Sciatic nerve (tissue), 2 donors: Measurements from ENCODE around the gene FDX1. TPM values are rescaled to one million over a fixed set of nuclear protein-coding genes. Genes with fewer than 3 reads are reported as not detected.
"Not testable (repeated sequence)": the region's sequence is repeated elsewhere in the genome, so short reads cannot be mapped to it uniquely, and the experiment has no call there.

Experiments
- ATAC-seq: fragments of 200-7000 bp; cut with Tn5 transposase; one replicate; pipeline ENCODE4 v1.9.1; 2020; ENCODE audit warnings: mild to moderate bottlenecking, moderate library complexity
- DNase-seq: peaks from one replicate; pipeline ENCODE4 v3.0.0-alpha.2; 2020; ENCODE audit warnings: low spot score
- intact Hi-C: fragments of 100-400 bp; cut with DNase I; formaldehyde crosslinking; loops from one replicate; pipeline ENCODE4 v1.14.2; 2022
- total RNA-seq: library from RNA; stranded (reverse); fragmentation: NEBNext Ultra II Directional; extraction: Animal tissue kit (Norgen Biotek cat#: 25700); gene quantifications from one replicate; pipeline ENCODE4 v1.2.1, GENCODE V29; 2021
- donor health status: DM: no; HTN: no; CAD: no.
- donor health status: DM: no; HTN: no; CAD: no.

Gene FDX1
- 10.5 TPM for total RNA-seq

- peak; percentile 87 for ATAC-seq
- peak; percentile 86 for DNase-seq
- intact Hi-C loops = loop anchor here (10.0 kb wide), 1 partner anchor 225 kb away; no protein-coding TSS in a partner anchor
Measured at GRCh38 chr11:110429731-110430266, at the start of gene FDX1. FDX1 (plus strand) TSS chr11:110429948; CDS start chr11:110430121, 173 bp downstream.

GRCh38 chr11:110380836-110381622, 48.7 kb upstream of the FDX1 start:
- ATAC-seq (no peak), DNase-seq (no peak)
- intact Hi-C loops = no loop called here

DNA sequence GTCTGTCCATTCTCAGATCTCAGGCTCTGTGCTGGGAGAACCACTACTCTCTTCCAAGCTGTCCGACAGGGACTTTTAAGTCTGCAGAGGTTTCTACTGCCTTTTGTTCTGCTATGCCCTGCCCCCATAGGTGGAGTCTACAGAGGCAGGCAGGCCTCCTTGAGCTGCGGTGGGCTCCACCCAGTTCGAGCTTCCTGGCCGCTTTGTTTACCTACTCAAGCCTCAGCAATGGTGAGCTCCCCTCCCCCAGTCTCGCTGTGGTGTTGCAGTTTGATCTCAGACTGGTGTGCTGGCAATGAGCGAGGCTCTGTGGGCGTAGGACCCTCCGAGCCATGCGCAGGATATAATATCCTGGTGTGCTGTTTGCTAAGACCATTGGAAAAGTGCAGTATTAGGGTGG, 41.5 kb upstream of the FDX1 start:
- ATAC-seq, DNase-seq, intact Hi-C loops: not testable (repeated sequence)

DNA sequence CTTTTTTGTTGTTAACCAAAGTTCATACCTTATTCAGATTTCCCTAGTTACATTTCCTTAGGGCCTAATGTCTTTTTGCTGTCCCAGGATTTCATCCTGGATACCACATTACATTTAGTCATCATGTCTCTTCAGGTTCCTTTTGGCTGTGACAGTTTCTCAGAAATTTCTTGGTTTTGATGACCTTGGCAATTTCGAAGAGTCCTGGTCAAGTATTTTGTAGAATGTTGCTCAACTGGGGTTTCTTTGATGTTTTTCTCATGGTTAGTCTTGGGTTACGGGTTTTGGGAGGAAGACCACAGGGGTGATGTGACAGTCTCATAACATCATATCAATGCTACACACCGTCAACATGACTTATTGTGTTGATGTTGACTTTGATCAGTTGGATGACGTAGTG, 39.8 kb upstream of the FDX1 start:
- no peak for ATAC-seq
- intact Hi-C loops = no loop called here

DNA sequence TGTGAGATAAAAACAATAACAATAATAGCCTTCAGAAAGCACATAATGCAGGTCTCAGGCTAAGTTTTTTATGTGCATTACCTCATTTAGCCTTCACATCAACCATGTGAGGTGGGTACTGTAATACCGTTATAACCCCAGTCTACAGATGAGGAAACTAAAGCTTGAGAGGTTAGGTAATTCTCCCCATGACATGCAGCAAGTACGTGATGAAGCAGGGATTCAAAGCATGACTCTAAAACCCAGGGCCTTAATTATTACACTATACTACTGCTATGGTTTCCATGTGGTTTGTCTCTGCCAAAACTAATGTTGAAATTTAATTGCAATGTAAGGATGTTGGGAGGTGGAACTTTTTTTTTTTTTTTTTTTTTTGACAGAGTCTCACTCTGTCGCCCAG, 37.7 kb upstream of the FDX1 start:
- DNase-seq (no peak), ATAC-seq (no peak)
- intact Hi-C loops = no loop called here

More for the DNA sequence above, 39.8 kb upstream of the FDX1 start:
- DNase-seq = no peak

- intact Hi-C loops, ATAC-seq, DNase-seq: not testable (repeated sequence)
Measured at GRCh38 chr11:110397668-110398286, 32.0 kb upstream of the FDX1 start.

DNA sequence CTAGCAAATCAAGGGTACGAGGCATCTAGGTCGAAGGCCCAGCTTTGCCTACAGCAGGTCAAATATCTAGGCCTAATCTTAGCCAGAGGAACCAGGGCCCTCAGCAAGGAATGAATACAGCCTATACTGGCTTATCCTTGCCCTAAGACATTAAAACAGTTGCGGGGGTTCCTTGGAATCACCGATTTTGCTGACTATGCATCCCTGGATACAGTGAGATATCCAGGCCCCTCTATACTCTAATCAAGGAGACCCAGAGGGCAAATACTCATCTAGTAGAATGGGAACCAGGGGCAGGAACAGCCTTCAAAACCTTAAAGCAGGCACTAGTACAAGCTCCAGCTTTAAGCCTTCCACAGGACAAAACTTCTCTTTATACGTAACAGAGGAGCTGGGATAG, 26.2 kb upstream of the FDX1 start:
- ATAC-seq, DNase-seq, intact Hi-C loops: not testable (repeated sequence)

DNA sequence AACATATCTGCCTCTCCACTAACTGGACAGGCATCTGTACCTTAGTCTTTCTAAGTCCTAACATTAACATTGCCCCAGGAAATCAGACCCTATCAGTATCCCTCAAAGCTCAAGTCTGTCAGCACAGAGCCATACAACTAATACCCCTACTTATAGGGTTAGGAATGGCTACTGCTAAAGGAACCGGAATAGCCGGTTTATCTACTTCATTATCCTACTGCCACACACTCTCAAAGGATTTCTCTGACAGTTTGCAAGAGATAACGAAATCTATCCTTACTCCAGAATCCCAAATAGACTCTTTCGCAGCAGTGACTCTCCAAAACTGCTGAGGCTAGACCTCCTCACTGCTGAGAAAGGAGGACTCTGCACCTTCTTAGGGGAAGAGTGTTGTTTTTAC, 24.1 kb upstream of the FDX1 start:
- DNase-seq, ATAC-seq, intact Hi-C loops: not testable (repeated sequence)

DNA sequence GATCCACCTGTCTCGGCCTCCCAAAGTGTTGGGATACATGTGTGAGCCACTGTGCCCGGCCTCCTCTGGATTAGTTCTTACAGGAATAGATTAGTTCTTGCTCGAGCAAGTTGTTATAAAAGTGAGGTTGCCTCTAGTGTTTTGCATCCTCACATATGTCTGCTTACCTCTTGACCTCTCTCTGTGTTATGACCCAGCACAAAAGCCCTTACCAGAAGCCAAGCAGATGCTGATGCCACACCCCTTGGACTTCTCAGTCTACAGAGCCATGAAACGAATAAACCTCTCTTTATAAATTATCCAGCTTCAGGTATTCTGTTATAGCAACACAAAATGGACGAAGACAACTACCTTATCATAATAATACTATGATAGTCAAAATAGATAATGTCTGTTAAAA, 22.4 kb upstream of the FDX1 start:
- ATAC-seq = no peak
- DNase-seq = no peak
- intact Hi-C loops = no loop called here

DNA sequence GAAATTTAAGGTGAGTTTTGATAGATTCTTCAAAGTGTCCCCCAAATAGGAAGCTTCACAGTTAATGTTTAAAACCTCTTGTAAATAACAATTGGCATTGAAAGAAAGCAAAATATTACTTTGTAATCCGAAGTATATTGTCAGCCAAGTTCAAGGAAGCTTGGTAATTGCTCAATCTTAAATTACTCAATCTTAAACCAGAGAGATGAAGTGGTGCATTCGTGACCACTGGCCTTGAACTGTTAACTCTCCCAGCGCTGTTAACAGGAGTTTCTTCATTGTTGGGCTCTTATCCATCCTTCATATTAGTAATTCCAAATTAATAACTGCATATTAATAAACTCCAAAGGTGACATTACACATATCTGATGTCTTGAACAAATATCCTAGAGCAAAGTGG, 20.6 kb upstream of the FDX1 start:
- ATAC-seq = peak; percentile 74
- no peak for DNase-seq
- intact Hi-C loops = no loop called here

GRCh38 chr11:110410651-110411050, 19.1 kb upstream of the FDX1 start:
- intact Hi-C loops = no loop called here
- ATAC-seq = no peak
- DNase-seq = no peak

DNA sequence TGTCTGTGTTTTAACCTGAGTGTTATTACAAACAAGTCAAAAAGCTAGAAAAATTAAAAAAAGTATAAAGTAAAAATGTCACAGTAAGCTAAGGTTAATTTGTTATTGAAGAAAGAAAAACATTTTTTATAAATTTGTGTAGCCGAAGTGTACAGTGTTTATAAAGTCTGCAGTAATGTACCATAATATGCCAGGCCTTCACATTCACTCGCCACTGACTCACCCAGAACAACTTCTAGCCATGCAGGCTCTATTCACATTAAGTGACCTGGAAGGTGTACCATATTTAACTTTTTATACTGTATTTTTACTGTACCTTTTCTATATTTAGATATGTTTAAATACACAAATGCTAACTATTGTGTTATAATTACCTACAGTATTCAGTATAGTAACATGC, 14.7 kb upstream of the FDX1 start:
- intact Hi-C loops = no loop called here
- ATAC-seq (no peak), DNase-seq (no peak)

- DNase-seq, intact Hi-C loops, ATAC-seq: not testable (repeated sequence)
Measured at GRCh38 chr11:110421658-110422057, 8.1 kb upstream of the FDX1 start.

DNA sequence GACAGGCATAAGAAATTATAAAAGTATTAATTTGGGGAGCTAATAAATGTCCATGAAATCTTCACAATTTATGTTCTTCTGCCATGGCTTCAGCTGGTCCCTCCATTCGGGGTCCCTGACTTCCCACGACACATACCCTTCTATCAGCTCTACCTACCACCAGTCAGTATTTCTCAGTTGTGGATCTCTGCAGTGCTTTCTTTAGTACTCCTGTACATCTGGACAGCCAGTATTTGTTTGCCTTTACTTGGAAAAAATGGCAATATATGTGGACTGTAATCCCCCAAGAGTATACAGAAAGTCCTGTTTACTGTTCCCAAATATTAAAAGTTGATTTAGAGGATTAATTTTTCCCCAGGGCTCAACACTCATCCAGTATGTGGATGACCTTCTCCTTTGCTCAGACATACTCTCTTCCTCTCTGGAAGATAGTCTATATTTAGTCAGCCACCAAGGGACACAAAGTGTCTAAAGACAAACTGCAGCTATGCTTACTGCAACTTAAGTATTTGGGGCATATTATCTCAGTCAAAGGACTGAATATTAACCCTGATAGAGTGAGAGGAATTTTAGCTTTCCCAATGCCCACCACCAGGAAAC, 7.3 kb upstream of the FDX1 start:
- no peak for DNase-seq
- no peak for ATAC-seq
- intact Hi-C loops = no loop called here

- ATAC-seq (no peak), DNase-seq (no peak)
- intact Hi-C loops = no loop called here
Measured at GRCh38 chr11:110424775-110425444, 4.8 kb upstream of the FDX1 start.

DNA sequence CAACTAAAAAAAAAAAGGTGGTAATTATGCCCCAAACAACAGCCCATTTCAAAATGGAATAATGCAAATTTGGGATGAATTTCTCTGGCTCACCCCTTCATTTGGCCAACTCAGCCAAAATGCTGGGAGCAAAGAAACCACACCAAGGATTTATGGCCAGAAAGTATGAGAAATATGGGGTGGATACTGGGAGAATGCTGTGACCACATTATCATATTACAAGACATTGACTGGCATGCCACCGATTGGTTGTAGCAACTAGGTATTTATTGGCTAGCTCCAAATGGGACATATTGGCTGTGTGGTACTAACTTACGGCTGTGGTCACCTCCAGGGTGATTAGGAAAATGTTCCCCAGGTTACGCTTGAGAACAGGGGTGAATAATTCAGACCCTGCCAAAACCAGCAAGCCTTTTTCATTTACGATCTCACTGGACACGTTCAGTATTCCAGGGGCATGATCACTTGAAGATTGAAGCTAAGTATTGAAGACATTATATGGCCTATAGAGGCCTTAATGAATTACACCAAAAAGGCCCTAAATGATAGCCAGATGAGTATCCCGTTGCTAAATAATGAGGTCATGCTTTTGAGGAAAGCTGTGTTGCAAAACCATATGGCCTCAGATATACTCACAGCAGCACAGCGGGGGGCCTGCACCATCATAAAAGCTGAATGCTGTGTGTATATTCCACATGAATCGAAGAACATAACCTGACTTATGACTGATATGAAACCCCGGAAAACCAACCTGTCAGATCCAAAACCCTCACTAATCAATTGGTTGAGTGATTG, 3.8 kb upstream of the FDX1 start:
- no peak for DNase-seq
- intact Hi-C loops = no loop called here
- no peak for ATAC-seq

GRCh38 chr11:110428040-110428439, 1.7 kb upstream of the FDX1 start:
- DNase-seq (no peak), ATAC-seq (no peak)
- intact Hi-C loops = no loop called here

GRCh38 chr11:110428956-110429730, 605 bp upstream of the FDX1 start:
- no peak for DNase-seq
- ATAC-seq = no peak
- intact Hi-C loops = no loop called here
